Thyroid gland (tissue), 4 donors: ENCODE results near the gene STYXL1. TPM values are rescaled to one million over a fixed set of nuclear protein-coding genes. Genes with fewer than 3 reads are reported as not detected.

Experiments used
- DNase-seq, 2 donors: peaks; one replicate each; pipeline ENCODE4 v3.0.0-alpha.2; 2019
- H3K27ac ChIP-seq, 3 donors: fragments of 200-600 bp; sonication (generic); 1 replicate in 2 of 3; 2 replicates in 1 of 3; pipeline ENCODE4 v1.5.1; 2016 to 2019; ENCODE audit warnings: mild to moderate bottlenecking in 1 of 3, moderate library complexity in 1 of 3
- H3K27me3 ChIP-seq: fragments of 200-600 bp; sonication (generic); one replicate; pipeline ENCODE4 v1.5.1; 2019
- H3K36me3 ChIP-seq, 2 donors: fragments of 200-600 bp; sonication (generic); one replicate each; pipeline ENCODE4 v1.5.1; 2016 to 2019
- H3K4me1 ChIP-seq, 2 donors: fragments of 200-600 bp; sonication (generic); one replicate each; pipeline ENCODE4 v1.5.1; 2017 to 2019
- H3K4me3 ChIP-seq, 3 donors: fragments of 200-600 bp; sonication (generic); replicated peaks in 1 of 3; 1 replicate in 2 of 3; 2 replicates in 1 of 3; pipeline ENCODE4 v1.5.1; 2016; ENCODE audit warnings: mild to moderate bottlenecking in 1 of 3
- H3K9me3 ChIP-seq: fragments of 200-600 bp; sonication (generic); one replicate; pipeline ENCODE4 v1.5.1; 2017
- POLR2A ChIP-seq, 2 donors: fragments of 450-650 bp; IDR thresholded peaks; one replicate each; pipeline ENCODE4 v1.6.1; 2017; ENCODE audit warnings: antibody characterized with exemption in 2 of 2, mild to moderate bottlenecking in 2 of 2, moderate library complexity in 1 of 2
- WGBS, 2 donors: methylation state at CpG; one replicate each; pipeline ENCODE4 v1.1.5; 2017; 5-methylcytosine and 5-hydroxymethylcytosine counted together
- intact Hi-C: fragments of 100-400 bp; cut with DNase I; formaldehyde crosslinking; loops from one replicate; pipeline ENCODE4 v1.15.1; 2023
- small RNA-seq: library from RNA; depleted of rRNA; stranded (forward); fragments of <200 nt; gene quantifications from one replicate; pipeline ENCODE3, GENCODE V24; 2016
- total RNA-seq, 4 donors: library from RNA; depleted of rRNA; stranded (reverse); fragments of >200 nt; gene quantifications; one replicate each; pipeline ENCODE4 v1.2.3, GENCODE V29; 2016
- TF ChIP-seq, protein P1 (sequence below), 6 experiments: fragments of 200-600 bp in 3 of 6; fragments of 450-650 bp in 3 of 6; sonication (generic) in 3 of 6; IDR thresholded peaks; one replicate each; pipeline ENCODE4 v1.5.1; 2016 to 2019; ENCODE audit warnings: antibody characterized with exemption in 6 of 6, mild to moderate bottlenecking in 2 of 6, inconsistent platforms in 1 of 6, moderate library complexity in 1 of 6

The STYXL1 gene
- total RNA-seq, 4 donors from 2014 or later = 14.5 to 53.7 (median 29.1) TPM

DNA sequence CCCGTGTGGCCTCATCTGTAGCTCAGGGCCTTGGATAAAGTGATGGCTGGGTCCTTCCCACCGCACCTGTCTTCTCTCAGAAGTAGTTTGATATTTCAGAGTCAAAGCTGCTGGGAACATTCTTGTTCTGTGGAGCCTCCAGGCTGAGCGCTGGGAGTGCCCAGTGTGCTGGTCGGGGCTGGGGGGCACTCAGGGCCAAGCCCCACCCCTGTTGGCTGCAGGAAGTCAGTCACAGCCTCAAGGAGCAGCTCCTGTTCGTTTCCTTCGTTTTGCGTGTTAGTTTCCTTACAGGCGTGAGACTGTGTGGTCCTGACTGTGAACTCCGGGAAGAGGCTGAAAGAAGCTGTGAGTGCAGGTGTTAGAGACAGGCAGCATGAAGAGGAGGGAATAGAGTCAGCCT lies 99.6 kb downstream of the STYXL1 start:
- H3K27ac ChIP-seq = peak overlapping the region; percentile 64 to 91 (median 88)
- no peak overlapping the region for H3K4me3 ChIP-seq
- TF ChIP-seq, protein P1, sequence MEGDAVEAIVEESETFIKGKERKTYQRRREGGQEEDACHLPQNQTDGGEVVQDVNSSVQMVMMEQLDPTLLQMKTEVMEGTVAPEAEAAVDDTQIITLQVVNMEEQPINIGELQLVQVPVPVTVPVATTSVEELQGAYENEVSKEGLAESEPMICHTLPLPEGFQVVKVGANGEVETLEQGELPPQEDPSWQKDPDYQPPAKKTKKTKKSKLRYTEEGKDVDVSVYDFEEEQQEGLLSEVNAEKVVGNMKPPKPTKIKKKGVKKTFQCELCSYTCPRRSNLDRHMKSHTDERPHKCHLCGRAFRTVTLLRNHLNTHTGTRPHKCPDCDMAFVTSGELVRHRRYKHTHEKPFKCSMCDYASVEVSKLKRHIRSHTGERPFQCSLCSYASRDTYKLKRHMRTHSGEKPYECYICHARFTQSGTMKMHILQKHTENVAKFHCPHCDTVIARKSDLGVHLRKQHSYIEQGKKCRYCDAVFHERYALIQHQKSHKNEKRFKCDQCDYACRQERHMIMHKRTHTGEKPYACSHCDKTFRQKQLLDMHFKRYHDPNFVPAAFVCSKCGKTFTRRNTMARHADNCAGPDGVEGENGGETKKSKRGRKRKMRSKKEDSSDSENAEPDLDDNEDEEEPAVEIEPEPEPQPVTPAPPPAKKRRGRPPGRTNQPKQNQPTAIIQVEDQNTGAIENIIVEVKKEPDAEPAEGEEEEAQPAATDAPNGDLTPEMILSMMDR (IDR thresholded peaks at IDR 0.05) = no peak
- no peak for TF ChIP-seq POLR2A (IDR thresholded peaks at IDR 0.05)
- peaks cover 52 to 81% of the 10 kb centered on the region in 2 donors for H3K4me1 ChIP-seq
- H3K27me3 ChIP-seq = no peaks in the 10 kb centered on the region
- no peaks in the 10 kb centered on the region for H3K36me3 ChIP-seq
- 30 to 45% methylated on average over 9 of the region's 9 CpGs for WGBS, 2 donors
- no peaks in the 10 kb centered on the region for H3K9me3 ChIP-seq
- DNase-seq = peak; percentile 37 to 39
- intact Hi-C loops = no loop called here

Small RNAs within 50 kb of the gene (small RNA-seq; reads per million reads assigned to genes)
- gene RNU6-863P = not detected

Other genes starting within 250 kb of the STYXL1 start
- gene CCL24, start 234.2 kb downstream of the STYXL1 start, total RNA-seq = not detected
- 100 to 1,000 TPM in 3 of 4 donors, 10 to 100 TPM in 1; 68.9 to 170 (median 129) TPM for gene RHBDD2, start 169.0 kb downstream of the STYXL1 start, total RNA-seq
- 100 to 1,000 TPM; 141 to 341 (median 285) TPM for gene POR, start 132.8 kb downstream of the STYXL1 start, total RNA-seq
- gene TMEM120A, start 53.4 kb downstream of the STYXL1 start, total RNA-seq = 10 to 100 TPM; 25.4 to 38.2 (median 34.9) TPM
- 100 to 1,000 TPM in 2 of 4 donors, 10 to 100 TPM in 2; 70.8 to 119 (median 95.2) TPM for gene MDH2, start 106 bp upstream of the STYXL1 start, total RNA-seq
- 1 to 10 TPM in 3 of 4 donors, under 1 TPM in 1; 0.50 to 6.4 (median 2.0) TPM for gene SRRM3, start 153.9 kb upstream of the STYXL1 start, total RNA-seq